Measurements from ENCODE around the gene SYT1.

SYT1 gene

DNA sequence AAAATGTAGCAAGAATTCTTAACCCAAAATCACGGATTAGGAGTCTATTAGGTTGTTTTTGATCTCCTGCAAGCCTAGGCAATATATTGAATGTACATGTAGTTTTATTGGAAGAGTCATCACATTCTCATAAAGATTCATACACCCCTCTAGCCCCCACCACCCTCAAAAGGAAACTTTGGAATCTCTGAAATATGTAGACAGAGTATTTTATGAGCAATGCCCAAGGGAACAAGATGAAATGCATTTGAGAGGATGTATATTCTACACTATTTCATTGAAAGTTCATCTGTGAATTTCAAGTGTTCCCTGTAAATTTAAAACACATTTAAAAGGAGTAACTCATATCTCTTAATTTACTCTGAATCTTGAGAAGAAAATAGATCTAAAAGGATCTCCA lies 103.7 kb downstream of the SYT1 start:
- no peaks in the 10 kb centered on the region for H3K27me3 ChIP-seq (ENCODE audit: insufficient read depth, low read length)
- H3K4me3 ChIP-seq (ENCODE audit: low read length) = no peak overlapping the region
- 95% methylated on average over 1 of the region's 1 CpG for WGBS
- no peaks in the 10 kb centered on the region for H3K36me3 ChIP-seq (ENCODE audit: insufficient read depth, low read length)
- no peaks in the 10 kb centered on the region for H3K9me3 ChIP-seq (ENCODE audit: insufficient read depth, low read depth, low read length)
- no peaks in the 10 kb centered on the region for H3K4me1 ChIP-seq (ENCODE audit: insufficient read depth, low read length)
- no peak overlapping the region for H3K27ac ChIP-seq (ENCODE audit: low read depth, low read length)
- no peak overlapping the region for H3K9ac ChIP-seq (ENCODE audit: low read depth, low read length)

DNA sequence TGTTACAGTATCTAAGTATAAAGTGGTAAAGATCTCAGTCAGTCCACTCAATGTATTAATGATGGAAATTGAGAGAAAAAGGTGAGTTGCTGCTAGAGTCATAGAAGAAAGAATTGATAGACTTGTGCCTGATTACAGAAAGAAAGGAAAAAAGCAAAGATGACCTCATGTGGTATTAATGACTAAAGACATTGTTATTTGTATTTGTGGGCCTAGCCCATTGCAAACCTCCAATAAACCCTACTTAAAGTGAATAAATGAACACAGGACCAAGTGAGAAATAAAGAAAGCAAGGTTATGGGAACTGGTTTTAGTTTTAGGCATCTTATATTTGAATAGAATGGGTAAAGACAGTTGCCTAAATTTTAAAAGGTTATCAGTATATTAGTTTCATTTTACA lies 105.5 kb downstream of the SYT1 start:
- Histone ChIP-seq H3K4me1 (ENCODE audit: insufficient read depth, low read length) (no peaks in the 10 kb centered on the region), H3K27me3 (ENCODE audit: insufficient read depth, low read length) (no peaks in the 10 kb centered on the region), H3K27ac (ENCODE audit: low read depth, low read length) (no peak overlapping the region), H3K36me3 (ENCODE audit: insufficient read depth, low read length) (no peaks in the 10 kb centered on the region), H3K9ac (ENCODE audit: low read depth, low read length) (no peak overlapping the region), H3K4me3 (ENCODE audit: low read length) (no peak overlapping the region), H3K9me3 (ENCODE audit: insufficient read depth, low read depth, low read length) (no peaks in the 10 kb centered on the region)

DNA sequence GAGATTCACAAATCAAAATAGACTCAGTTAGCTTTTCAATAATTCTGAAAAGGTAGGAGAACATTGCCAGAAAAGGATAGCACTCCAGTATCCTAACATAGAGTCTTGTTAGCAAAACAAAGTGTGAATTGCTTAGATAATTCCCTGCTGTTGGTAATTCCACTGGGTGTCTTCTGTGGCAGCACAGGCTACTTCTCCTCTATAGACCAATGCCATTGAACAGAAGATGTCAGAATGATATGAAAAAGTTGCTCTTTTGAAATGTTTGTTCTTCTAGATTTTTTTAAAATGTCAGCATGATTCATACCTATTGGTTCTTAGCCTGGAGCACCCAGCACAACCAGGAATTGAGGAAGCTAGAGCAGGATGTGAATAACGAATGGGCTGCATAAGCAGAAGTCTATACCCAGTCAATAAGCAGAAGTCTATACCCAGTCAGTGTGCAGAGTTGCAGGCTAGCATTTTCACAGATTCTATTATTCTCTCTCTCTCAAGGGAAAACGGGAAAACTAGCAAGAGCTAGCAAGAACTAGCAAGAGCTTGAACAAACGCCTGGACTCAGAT lies 112.8 kb downstream of the SYT1 start:
- Histone ChIP-seq H3K4me3 (ENCODE audit: low read length) (no peak overlapping the region), H3K9ac (ENCODE audit: low read depth, low read length) (no peak overlapping the region), H3K36me3 (ENCODE audit: insufficient read depth, low read length) (peaks cover 22% of the 10 kb centered on the region; the same call in 1 of the 2 replicates), H3K4me1 (ENCODE audit: insufficient read depth, low read length) (no peaks in the 10 kb centered on the region), H3K27me3 (ENCODE audit: insufficient read depth, low read length) (no peaks in the 10 kb centered on the region), H3K27ac (ENCODE audit: low read depth, low read length) (no peak overlapping the region), H3K9me3 (ENCODE audit: insufficient read depth, low read depth, low read length) (no peaks in the 10 kb centered on the region)
- WGBS = 55% methylated on average over 3 of the region's 3 CpGs

DNA sequence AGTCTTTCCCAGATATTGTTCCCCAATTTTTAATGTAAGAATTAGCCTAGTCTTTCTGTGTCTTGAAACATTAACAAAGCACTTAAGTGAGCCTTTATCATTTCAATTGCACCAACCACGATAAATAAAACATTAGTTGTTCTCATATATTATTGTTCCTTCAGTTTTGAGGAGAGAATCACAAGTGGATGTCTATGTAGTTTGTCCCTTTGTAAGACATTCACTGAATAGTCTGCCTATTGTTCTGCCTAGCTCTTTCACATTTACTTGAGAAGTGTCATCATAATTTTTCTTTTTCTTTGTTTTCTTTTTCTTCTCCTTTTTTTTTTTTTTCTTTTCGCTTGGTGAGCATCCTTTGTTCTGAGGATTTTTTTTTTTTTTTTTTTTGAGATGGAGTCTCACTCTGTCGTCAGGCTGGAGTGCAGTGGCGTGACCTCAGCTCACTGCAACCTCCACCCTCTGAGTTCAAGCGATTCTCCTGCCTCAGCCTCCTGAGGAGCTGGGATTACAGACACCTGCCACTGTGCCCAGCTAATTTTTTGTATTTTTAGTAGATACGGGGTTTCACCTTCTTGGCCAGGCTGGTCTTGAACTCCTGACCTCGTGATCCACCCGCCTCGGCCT lies 129.7 kb downstream of the SYT1 start:
- Histone ChIP-seq H3K9me3 (ENCODE audit: insufficient read depth, low read depth, low read length) (no peaks in the 10 kb centered on the region), H3K36me3 (ENCODE audit: insufficient read depth, low read length) (no peaks in the 10 kb centered on the region; the same call in 1 of the 2 replicates), H3K4me1 (ENCODE audit: insufficient read depth, low read length) (no peaks in the 10 kb centered on the region; the same call in 1 of the 2 replicates), H3K9ac (ENCODE audit: low read depth, low read length) (no peak overlapping the region), H3K27me3 (ENCODE audit: insufficient read depth, low read length) (no peaks in the 10 kb centered on the region), H3K27ac (ENCODE audit: low read depth, low read length) (no peak overlapping the region), H3K4me3 (ENCODE audit: low read length) (no peak overlapping the region)
- WGBS = 95% methylated on average over 7 of the region's 9 CpGs

DNA sequence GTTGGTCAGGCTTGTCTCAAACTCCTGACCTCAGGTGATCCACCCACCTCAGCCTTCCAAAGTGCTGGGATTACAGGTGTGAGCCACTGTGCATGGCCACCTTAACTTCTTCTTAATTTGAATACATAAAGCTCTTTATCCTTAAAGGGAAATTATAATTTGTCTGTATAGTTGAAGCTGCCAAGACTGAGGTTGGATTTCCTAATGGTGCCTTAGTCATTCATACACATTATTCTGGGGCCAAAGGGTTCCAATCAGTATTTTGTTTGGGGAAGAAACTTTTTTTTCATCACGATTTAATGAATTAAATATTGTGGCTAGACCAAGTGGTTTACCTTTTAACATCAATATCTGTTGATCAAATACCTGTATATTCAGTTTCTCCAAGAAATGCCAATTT lies 135.9 kb downstream of the SYT1 start:
- Histone ChIP-seq H3K4me3 (ENCODE audit: low read length) (no peak overlapping the region), H3K9me3 (ENCODE audit: insufficient read depth, low read depth, low read length) (no peaks in the 10 kb centered on the region), H3K27ac (ENCODE audit: low read depth, low read length) (no peak overlapping the region), H3K4me1 (ENCODE audit: insufficient read depth, low read length) (peaks cover 21% of the 10 kb centered on the region), H3K27me3 (ENCODE audit: insufficient read depth, low read length) (no peaks in the 10 kb centered on the region), H3K36me3 (ENCODE audit: insufficient read depth, low read length) (no peaks in the 10 kb centered on the region; the same call in 1 of the 2 replicates), H3K9ac (ENCODE audit: low read depth, low read length) (no peak overlapping the region)
- no CpG with 5 or more reads among the region's 1 CpG for WGBS

DNA sequence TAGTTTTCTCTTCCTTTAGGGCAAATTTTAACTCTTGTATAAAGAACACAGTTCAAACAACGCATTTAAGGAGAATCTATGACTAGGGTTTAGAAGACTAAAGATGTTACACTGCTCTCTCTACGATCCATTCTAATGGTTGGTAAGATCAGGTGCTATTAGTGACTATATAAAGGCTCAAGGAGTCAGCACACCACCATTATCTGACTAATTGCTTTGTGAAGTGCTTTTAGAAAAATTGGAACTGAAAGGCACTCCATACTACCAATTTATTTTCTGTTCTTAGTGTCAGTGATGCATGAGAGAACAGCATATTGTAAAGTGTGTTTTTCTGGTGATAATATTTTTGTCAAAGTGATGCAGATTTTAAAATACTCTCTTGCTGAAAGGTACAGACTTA lies 136.8 kb downstream of the SYT1 start:
- Histone ChIP-seq H3K27ac (ENCODE audit: low read depth, low read length) (no peak overlapping the region), H3K4me3 (ENCODE audit: low read length) (no peak overlapping the region), H3K27me3 (ENCODE audit: insufficient read depth, low read length) (no peaks in the 10 kb centered on the region), H3K9me3 (ENCODE audit: insufficient read depth, low read depth, low read length) (no peaks in the 10 kb centered on the region), H3K4me1 (ENCODE audit: insufficient read depth, low read length) (peaks cover 21% of the 10 kb centered on the region), H3K36me3 (ENCODE audit: insufficient read depth, low read length) (no peaks in the 10 kb centered on the region; the same call in 1 of the 2 replicates), H3K9ac (ENCODE audit: low read depth, low read length) (no peak overlapping the region)
- WGBS = 96% methylated on average over 2 of the region's 2 CpGs

DNA sequence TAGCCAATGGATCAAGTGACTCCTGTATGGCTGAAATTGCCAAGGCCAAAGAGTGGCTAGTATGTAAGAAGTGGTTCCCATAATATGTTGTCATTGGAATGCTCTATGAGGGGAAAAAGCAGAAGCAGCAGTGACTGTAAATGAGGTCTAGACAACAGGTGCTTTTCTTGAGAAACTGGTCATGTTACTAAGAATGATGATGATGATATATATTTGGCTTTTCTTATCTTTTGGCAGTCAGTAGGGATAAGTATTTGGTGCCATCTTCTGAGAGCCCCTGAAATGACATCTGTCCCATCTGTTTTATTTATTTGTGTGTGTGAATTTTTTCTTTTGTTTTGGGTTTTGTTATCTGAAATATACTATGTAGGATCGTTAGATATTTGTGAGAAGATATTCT lies 141.7 kb downstream of the SYT1 start:
- H3K27me3 ChIP-seq (ENCODE audit: insufficient read depth, low read length) = no peaks in the 10 kb centered on the region
- no peak overlapping the region for H3K4me3 ChIP-seq (ENCODE audit: low read length)
- no peaks in the 10 kb centered on the region for H3K36me3 ChIP-seq (ENCODE audit: insufficient read depth, low read length)
- H3K4me1 ChIP-seq (ENCODE audit: insufficient read depth, low read length) = peaks cover 21% of the 10 kb centered on the region
- no peak overlapping the region for H3K27ac ChIP-seq (ENCODE audit: low read depth, low read length)
- WGBS = 90% methylated on average over 1 of the region's 1 CpG
- H3K9me3 ChIP-seq (ENCODE audit: insufficient read depth, low read depth, low read length) = no peaks in the 10 kb centered on the region
- no peak overlapping the region for H3K9ac ChIP-seq (ENCODE audit: low read depth, low read length)

DNA sequence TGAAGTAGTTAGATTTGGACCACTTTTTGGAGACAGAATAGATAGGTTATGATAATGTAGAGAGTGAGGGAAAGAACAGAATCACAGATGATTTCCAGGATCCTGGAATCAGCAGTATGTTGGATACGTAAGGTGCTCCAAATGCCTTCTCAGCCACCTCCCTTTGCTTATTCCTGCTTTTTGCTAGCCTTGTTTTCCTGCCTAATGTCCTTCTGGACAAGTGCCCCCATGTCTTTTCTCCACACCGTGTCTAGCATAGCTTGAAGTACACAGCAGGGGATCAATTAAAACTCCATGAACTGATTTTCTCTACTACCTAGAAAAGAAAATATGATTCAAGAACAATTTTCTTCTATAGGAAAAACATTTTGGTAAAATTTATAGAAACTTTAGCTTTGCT lies 144.0 kb downstream of the SYT1 start:
- WGBS = 94% methylated on average over 2 of the region's 2 CpGs
- Histone ChIP-seq H3K4me3 (ENCODE audit: low read length) (no peak overlapping the region), H3K4me1 (ENCODE audit: insufficient read depth, low read length) (no peaks in the 10 kb centered on the region), H3K27me3 (ENCODE audit: insufficient read depth, low read length) (no peaks in the 10 kb centered on the region), H3K9me3 (ENCODE audit: insufficient read depth, low read depth, low read length) (no peaks in the 10 kb centered on the region), H3K36me3 (ENCODE audit: insufficient read depth, low read length) (no peaks in the 10 kb centered on the region), H3K9ac (ENCODE audit: low read depth, low read length) (no peak overlapping the region), H3K27ac (ENCODE audit: low read depth, low read length) (no peak overlapping the region)

DNA sequence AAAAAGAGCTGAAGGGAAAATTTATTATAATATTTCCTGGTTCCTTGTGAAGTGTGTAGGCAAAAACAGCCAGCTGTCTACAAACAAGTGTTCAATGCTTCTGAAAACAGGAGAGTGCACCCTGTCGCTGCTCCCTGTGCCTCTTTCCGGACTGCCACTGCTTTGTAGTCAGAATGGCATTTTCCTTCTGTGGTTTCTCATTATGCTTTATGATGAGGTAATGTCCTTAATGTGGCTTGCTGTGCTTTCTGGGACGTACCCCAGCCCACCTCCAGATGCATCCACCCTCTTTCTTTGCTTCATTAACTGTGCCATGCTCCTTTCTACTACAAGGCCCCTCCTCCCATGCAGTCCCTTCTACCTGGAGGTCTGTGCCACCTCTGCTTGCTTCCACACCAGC lies 148.1 kb downstream of the SYT1 start:
- H3K4me3 ChIP-seq (ENCODE audit: low read length) = no peak overlapping the region
- 91% methylated on average over 3 of the region's 3 CpGs for WGBS
- H3K4me1 ChIP-seq (ENCODE audit: insufficient read depth, low read length) = no peaks in the 10 kb centered on the region
- H3K9ac ChIP-seq (ENCODE audit: low read depth, low read length) = no peak overlapping the region
- no peak overlapping the region for H3K27ac ChIP-seq (ENCODE audit: low read depth, low read length)
- H3K9me3 ChIP-seq (ENCODE audit: insufficient read depth, low read depth, low read length) = no peaks in the 10 kb centered on the region
- no peaks in the 10 kb centered on the region for H3K36me3 ChIP-seq (ENCODE audit: insufficient read depth, low read length)
- no peaks in the 10 kb centered on the region for H3K27me3 ChIP-seq (ENCODE audit: insufficient read depth, low read length)

DNA sequence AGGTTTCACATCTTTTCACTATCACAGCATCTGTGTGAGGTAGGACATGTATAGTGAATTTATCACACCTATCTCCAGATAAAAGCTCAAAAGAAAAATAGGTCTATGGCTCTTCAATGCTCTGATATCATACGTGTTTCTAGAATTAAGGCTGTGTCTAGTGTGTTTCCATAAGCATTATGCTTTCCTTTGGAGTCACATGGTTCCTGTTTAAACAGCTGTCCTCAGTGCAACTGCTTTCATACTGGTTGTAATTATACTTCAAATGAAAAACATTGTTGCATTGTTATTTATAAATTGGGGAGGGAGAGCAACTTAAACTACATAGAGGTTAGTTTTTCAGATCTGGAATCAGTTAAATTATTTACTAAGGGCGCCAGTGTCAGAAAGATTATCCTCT lies 151.6 kb downstream of the SYT1 start:
- Histone ChIP-seq H3K9me3 (ENCODE audit: insufficient read depth, low read depth, low read length) (no peaks in the 10 kb centered on the region), H3K4me3 (ENCODE audit: low read length) (no peak overlapping the region), H3K27me3 (ENCODE audit: insufficient read depth, low read length) (no peaks in the 10 kb centered on the region), H3K9ac (ENCODE audit: low read depth, low read length) (no peak overlapping the region), H3K36me3 (ENCODE audit: insufficient read depth, low read length) (no peaks in the 10 kb centered on the region), H3K27ac (ENCODE audit: low read depth, low read length) (no peak overlapping the region), H3K4me1 (ENCODE audit: insufficient read depth, low read length) (peaks cover 11% of the 10 kb centered on the region; the same call in 1 of the 2 replicates)
- 100% methylated on average over 1 of the region's 2 CpGs for WGBS

DNA sequence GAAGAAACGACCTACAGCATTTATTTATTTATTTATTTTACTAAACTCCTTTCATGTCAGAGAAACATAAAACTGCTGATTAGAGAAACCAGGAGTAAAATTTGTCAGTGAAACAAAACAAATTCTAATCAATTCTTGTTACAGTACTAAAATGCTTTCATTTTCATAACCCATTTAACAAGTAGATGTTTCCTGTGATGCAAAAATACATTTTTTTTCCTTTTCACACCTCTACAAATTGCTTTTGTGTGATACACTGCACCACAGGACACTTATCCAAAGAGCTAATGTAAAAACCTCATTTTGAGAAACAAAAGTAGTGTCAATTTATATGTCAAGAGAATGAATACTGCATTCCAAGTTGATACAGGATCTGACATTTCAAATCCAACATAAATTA lies 155.1 kb downstream of the SYT1 start:
- Histone ChIP-seq H3K27ac (ENCODE audit: low read depth, low read length) (no peak overlapping the region), H3K9ac (ENCODE audit: low read depth, low read length) (no peak overlapping the region), H3K9me3 (ENCODE audit: insufficient read depth, low read depth, low read length) (no peaks in the 10 kb centered on the region), H3K27me3 (ENCODE audit: insufficient read depth, low read length) (no peaks in the 10 kb centered on the region), H3K36me3 (ENCODE audit: insufficient read depth, low read length) (no peaks in the 10 kb centered on the region), H3K4me1 (ENCODE audit: insufficient read depth, low read length) (peaks cover 11% of the 10 kb centered on the region; the same call in 1 of the 2 replicates), H3K4me3 (ENCODE audit: low read length) (no peak overlapping the region)
- no CpG with 5 or more reads among the region's 1 CpG for WGBS

DNA sequence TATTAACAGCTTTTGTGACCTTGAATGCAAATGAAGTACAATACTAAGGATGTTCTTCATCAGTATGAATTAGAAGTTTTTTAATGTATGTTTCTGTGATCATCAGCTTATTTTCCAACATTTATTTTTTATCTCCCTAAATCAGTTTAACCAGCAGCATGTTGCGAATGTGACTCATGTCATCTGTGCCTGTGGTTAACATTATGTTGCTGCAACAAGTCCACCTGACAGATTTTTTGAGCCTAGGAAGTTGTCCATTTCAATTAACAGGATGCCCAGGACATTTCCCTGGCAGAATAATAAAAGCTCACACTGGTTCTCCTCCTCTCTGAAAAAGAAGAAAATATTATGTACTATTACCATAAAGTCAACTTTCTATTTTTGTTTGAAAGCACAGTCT lies 155.5 kb downstream of the SYT1 start:
- no peaks in the 10 kb centered on the region for H3K36me3 ChIP-seq (ENCODE audit: insufficient read depth, low read length)

More for the DNA sequence above, 155.5 kb downstream of the SYT1 start:
- H3K27ac ChIP-seq (ENCODE audit: low read depth, low read length) = no peak overlapping the region
- no peaks in the 10 kb centered on the region for H3K27me3 ChIP-seq (ENCODE audit: insufficient read depth, low read length)
- WGBS = 100% methylated on average over 1 of the region's 1 CpG
- no peaks in the 10 kb centered on the region for H3K9me3 ChIP-seq (ENCODE audit: insufficient read depth, low read depth, low read length)
- peaks cover 11% of the 10 kb centered on the region; the same call in 1 of the 2 replicates for H3K4me1 ChIP-seq (ENCODE audit: insufficient read depth, low read length)
- no peak overlapping the region for H3K9ac ChIP-seq (ENCODE audit: low read depth, low read length)
- no peak overlapping the region for H3K4me3 ChIP-seq (ENCODE audit: low read length)
